Epithelial cell of esophagus (primary cell): ENCODE data around the gene GCK.

Experiments
- DNase-seq: peaks from one replicate; pipeline ENCODE4 v3.0.0; 2010; ENCODE audit warnings: low read depth
- H3K4me3 ChIP-seq: 2 replicates; pipeline ENCODE4 v1.5.1; 2011; ENCODE audit warnings: mild to moderate bottlenecking, low read length, control low read depth
- CTCF ChIP-seq: IDR thresholded peaks from 2 replicates; pipeline ENCODE4 v1.5.1; 2011; ENCODE audit warnings: low read depth, mild to moderate bottlenecking, low read length, control low read depth, inconsistent platforms; ENCODE audit not compliant: insufficient read depth; ENCODE audit errors: missing control alignments

The GCK gene

GRCh38 chr7:44123190-44124003, 65.8 kb downstream of the GCK start, which contains the start of gene POLD2:
TSS of gene POLD2 (minus strand) at chr7:44123548. CDS start at chr7:44122053, 1,495 bp downstream.
- H3K4me3 ChIP-seq, result peak within 1 kb of the TSS; percentile 66
- peak; percentile 98 for DNase-seq
- TF ChIP-seq CTCF, result no peak

GRCh38 chr7:44122529-44122928, 66.7 kb downstream of the GCK start:
- H3K4me3 ChIP-seq, result peak overlapping the region; percentile 66
- TF ChIP-seq CTCF, result no peak
- DNase-seq, result no peak

GRCh38 chr7:44121761-44122420, 67.3 kb downstream of the GCK start:
- no peak for TF ChIP-seq CTCF
- no peak for DNase-seq
- H3K4me3 ChIP-seq, result peak overlapping the region; percentile 66

DNA sequence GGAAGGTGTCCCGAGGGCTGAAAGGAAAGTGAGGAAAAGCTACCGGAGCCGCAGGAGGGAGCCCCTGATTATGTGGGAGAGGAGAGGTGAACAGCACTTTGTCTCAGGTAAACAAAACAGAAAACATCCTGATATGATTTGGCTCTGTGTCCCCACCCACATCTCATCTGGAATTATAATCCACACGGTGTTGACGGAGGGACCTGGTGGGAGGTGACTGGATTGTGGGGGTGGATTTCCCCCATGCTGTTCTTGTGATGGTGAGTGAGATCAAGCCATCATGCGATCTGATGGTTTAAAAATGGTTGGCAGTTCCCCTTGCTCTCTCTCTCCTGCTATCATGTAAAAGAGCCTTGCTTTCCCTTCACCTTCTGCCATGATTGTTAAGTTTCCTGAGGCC, 68.8 kb downstream of the GCK start:
- no peak for TF ChIP-seq CTCF
- no peak for DNase-seq
- H3K4me3 ChIP-seq, result no peak overlapping the region

GRCh38 chr7:44119829-44120380, 69.3 kb downstream of the GCK start:
- TF ChIP-seq CTCF, result no peak
- no peak overlapping the region for H3K4me3 ChIP-seq
- DNase-seq, result no peak

- no peak overlapping the region for H3K4me3 ChIP-seq
- TF ChIP-seq CTCF, result no peak
- no peak for DNase-seq
Measured at GRCh38 chr7:44117801-44118429, 71.3 kb downstream of the GCK start.
